ENCODE data around the gene GNAQ.
"Not testable (repeated sequence)": the region's sequence is repeated elsewhere in the genome, so short reads cannot be mapped to it uniquely, and the experiment has no call there.

- TF ChIP-seq CTCF (IDR thresholded peaks at IDR 0.05); STAT6 (CRISPR knock-in tag; conservative IDR thresholded peaks at IDR 0.05; ENCODE audit: low read depth); USF1 (CRISPR knock-in tag; IDR thresholded peaks at IDR 0.05); MYBL2 (CRISPR knock-in tag; IDR thresholded peaks at IDR 0.05); TEAD4 (CRISPR knock-in tag; IDR thresholded peaks at IDR 0.05); USF2 (CRISPR knock-in tag; IDR thresholded peaks at IDR 0.05); IRF2 (CRISPR knock-in tag; IDR thresholded peaks at IDR 0.05; ENCODE audit: borderline replicate concordance, low read depth); NFE2L1 (CRISPR knock-in tag; IDR thresholded peaks at IDR 0.05); CREB1 (CRISPR knock-in tag; IDR thresholded peaks at IDR 0.05): not testable (repeated sequence)
Observed at GRCh38 chr9:77760919-77761318, 270.7 kb downstream of the GNAQ start.

All from WTC11 (cell line).